Keratinocyte (primary cell): Measurements from ENCODE around the gene MS4A15. TPM values are rescaled to one million over a fixed set of nuclear protein-coding genes. Genes with fewer than 3 reads are reported as not detected.

Experiments
- DNase-seq: peaks from one replicate; pipeline ENCODE4 v3.0.0-alpha.2; 2011; ENCODE audit warnings: low read depth, missing footprints, low spot score
- FAIRE-seq: peaks from 2 replicates; lab custom pipeline; 2011; peaks lifted over from hg19 to GRCh38; lab: Jason Lieb, UNC
- H2AFZ ChIP-seq: 2 replicates; pipeline ENCODE4 v1.6.0; 2012; ENCODE audit warnings: low read length, control low read depth, inconsistent platforms; ENCODE audit not compliant: control insufficient read depth
- H3K27ac ChIP-seq: 2 replicates; pipeline ENCODE4 v1.5.1; 2011; ENCODE audit warnings: low read length; ENCODE audit not compliant: control insufficient read depth, insufficient read depth
- H3K27me3 ChIP-seq: 3 replicates; pipeline ENCODE4 v1.6.0; 2011; ENCODE audit warnings: low read length; ENCODE audit not compliant: control insufficient read depth, insufficient read depth; ENCODE audit errors: extremely low read depth
- H3K36me3 ChIP-seq, 2 experiments: 2 replicates in 1 of 2; 3 replicates in 1 of 2; pipeline ENCODE4 v1.5.1; 2011; ENCODE audit warnings: low read length in 2 of 2, mild to moderate bottlenecking in 1 of 2; ENCODE audit not compliant: control insufficient read depth in 2 of 2, insufficient read depth in 2 of 2; ENCODE audit errors: extremely low read depth in 1 of 2
- H3K4me1 ChIP-seq: 3 replicates; pipeline ENCODE4 v1.5.1; 2011; ENCODE audit warnings: low read length; ENCODE audit not compliant: control insufficient read depth, insufficient read depth; ENCODE audit errors: extremely low read depth
- H3K4me2 ChIP-seq: 3 replicates; pipeline ENCODE4 v1.6.0; 2011; ENCODE audit warnings: low read depth, low read length; ENCODE audit not compliant: control insufficient read depth, insufficient read depth; ENCODE audit errors: extremely low read depth
- H3K4me3 ChIP-seq, 3 experiments: fragments of 200-600 bp in 1 of 3; sonication (generic) in 1 of 3; 2 replicates in 2 of 3; 3 replicates in 1 of 3; pipeline ENCODE4 v1.5.1; 2011 to 2016; ENCODE audit warnings: low read length in 3 of 3, mild to moderate bottlenecking in 3 of 3, control low read depth in 2 of 3, inconsistent platforms in 1 of 3, low read depth in 1 of 3, mixed read lengths in 1 of 3, mixed run types in 1 of 3, moderate library complexity in 1 of 3; ENCODE audit not compliant: control insufficient read depth in 2 of 3, insufficient read depth in 2 of 3; ENCODE audit errors: extremely low read depth in 1 of 3
- H3K79me2 ChIP-seq: 2 replicates; pipeline ENCODE4 v1.6.0; 2012; ENCODE audit warnings: low read length; ENCODE audit not compliant: control insufficient read depth, insufficient read depth
- H3K9ac ChIP-seq: 3 replicates; pipeline ENCODE4 v1.6.0; 2011; ENCODE audit warnings: low read length; ENCODE audit not compliant: control insufficient read depth, insufficient read depth; ENCODE audit errors: extremely low read depth
- H3K9me1 ChIP-seq: 3 replicates; pipeline ENCODE4 v1.6.0; 2011; ENCODE audit warnings: low read length; ENCODE audit not compliant: control insufficient read depth, insufficient read depth; ENCODE audit errors: extremely low read depth
- H3K9me3 ChIP-seq: 2 replicates; pipeline ENCODE4 v1.5.1; 2012; ENCODE audit warnings: low read depth, low read length; ENCODE audit not compliant: control insufficient read depth
- H4K20me1 ChIP-seq: 3 replicates; pipeline ENCODE4 v1.6.0; 2011; ENCODE audit warnings: low read length; ENCODE audit not compliant: control insufficient read depth, insufficient read depth; ENCODE audit errors: extremely low read depth
- EZH2 ChIP-seq: IDR thresholded peaks from one replicate; pipeline ENCODE4 v1.6.1; 2012; ENCODE audit warnings: inconsistent platforms, mild to moderate bottlenecking, low read length, moderate library complexity
- dilution Hi-C: fragments of 300-500 bp; cut with MboI; formaldehyde crosslinking; loops from one replicate; pipeline ENCODE4 v1.7.0; 2020; ENCODE audit warnings: low sequenced_read_pairs; ENCODE audit not compliant: extremely low pct_ligation_motif_present
- polyA plus RNA-seq, 5 experiments: library from polyadenylated mRNA; depleted of rRNA in 3 of 5; stranded (reverse) in 3 of 5; stranded (forward) in 1 of 5; unstranded in 1 of 5; fragments of >200 nt; gene quantifications; 1 replicate in 1 of 5; 2 replicates in 3 of 5; 3 replicates in 1 of 5; pipeline versions ENCODE4 v1.2.1 to v1.2.3, GENCODE V29; 2011 to 2012; ENCODE audit warnings: missing spikeins in 2 of 5, low read depth in 1 of 5, low replicate concordance in 1 of 5
- TF ChIP-seq, protein P1 (sequence below), 3 experiments: IDR thresholded peaks in 1 of 3; conservative IDR thresholded peaks in 1 of 3; optimal IDR thresholded peaks in 1 of 3; 2 replicates in 2 of 3; 3 replicates in 1 of 3; pipeline versions ENCODE3 to v1.5.1; 2011; ENCODE audit warnings: low read length in 3 of 3, mild to moderate bottlenecking in 3 of 3, moderate library complexity in 2 of 3, control low read depth in 1 of 3, inconsistent platforms in 1 of 3; ENCODE audit not compliant: insufficient read depth in 2 of 3; ENCODE audit errors: extremely low read depth in 1 of 3

MS4A15 gene
- polyA plus RNA-seq, 1 donor (not counting 4 experiments of a cell fraction or from before 2014, with no cell fraction given) = 0.03 TPM

DNA sequence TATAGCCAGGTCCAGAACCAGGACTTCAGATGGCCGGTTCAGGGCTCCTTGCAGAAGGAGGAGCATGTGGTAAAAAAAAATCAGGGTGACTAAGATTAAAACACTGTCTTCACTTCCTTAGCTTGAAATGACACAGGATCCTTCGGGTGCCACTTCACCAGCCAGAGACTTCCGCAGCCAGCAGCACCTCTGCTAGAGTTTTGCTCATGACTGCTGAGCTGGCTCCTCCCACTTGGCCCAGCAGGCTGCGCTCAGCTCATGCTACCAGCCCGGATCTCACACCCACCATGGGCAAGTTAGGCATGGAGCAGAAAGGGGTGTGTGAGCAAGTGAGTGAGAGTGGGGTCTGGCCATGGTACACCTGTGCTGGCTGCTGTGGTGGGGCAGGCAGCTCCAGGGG, 38.7 kb upstream of the MS4A15 start:
- H3K79me2 ChIP-seq = no peaks in the 10 kb centered on the region
- TF ChIP-seq EZH2 = no peak
- TF ChIP-seq, protein P1, sequence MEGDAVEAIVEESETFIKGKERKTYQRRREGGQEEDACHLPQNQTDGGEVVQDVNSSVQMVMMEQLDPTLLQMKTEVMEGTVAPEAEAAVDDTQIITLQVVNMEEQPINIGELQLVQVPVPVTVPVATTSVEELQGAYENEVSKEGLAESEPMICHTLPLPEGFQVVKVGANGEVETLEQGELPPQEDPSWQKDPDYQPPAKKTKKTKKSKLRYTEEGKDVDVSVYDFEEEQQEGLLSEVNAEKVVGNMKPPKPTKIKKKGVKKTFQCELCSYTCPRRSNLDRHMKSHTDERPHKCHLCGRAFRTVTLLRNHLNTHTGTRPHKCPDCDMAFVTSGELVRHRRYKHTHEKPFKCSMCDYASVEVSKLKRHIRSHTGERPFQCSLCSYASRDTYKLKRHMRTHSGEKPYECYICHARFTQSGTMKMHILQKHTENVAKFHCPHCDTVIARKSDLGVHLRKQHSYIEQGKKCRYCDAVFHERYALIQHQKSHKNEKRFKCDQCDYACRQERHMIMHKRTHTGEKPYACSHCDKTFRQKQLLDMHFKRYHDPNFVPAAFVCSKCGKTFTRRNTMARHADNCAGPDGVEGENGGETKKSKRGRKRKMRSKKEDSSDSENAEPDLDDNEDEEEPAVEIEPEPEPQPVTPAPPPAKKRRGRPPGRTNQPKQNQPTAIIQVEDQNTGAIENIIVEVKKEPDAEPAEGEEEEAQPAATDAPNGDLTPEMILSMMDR (optimal IDR thresholded peaks at IDR 0.05 in 1 of 3, IDR thresholded peaks at IDR 0.05 in 1 of 3, conservative IDR thresholded peaks at IDR 0.05 in 1 of 3; ENCODE audit: extremely low read depth in 1 of 3, insufficient read depth in 2 of 3, low read length in 3 of 3) = no peak
- no peaks in the 10 kb centered on the region for H3K36me3 ChIP-seq
- no peaks in the 10 kb centered on the region for H3K9me3 ChIP-seq
- H4K20me1 ChIP-seq = no peaks in the 10 kb centered on the region
- H3K9ac ChIP-seq = no peak overlapping the region
- dilution Hi-C loops = no loop called here
- H3K27ac ChIP-seq = no peak overlapping the region
- H2AFZ ChIP-seq = no peak overlapping the region
- H3K4me1 ChIP-seq = no peaks in the 10 kb centered on the region
- no peak overlapping the region for H3K4me2 ChIP-seq
- no peaks in the 10 kb centered on the region for H3K27me3 ChIP-seq
- no peak overlapping the region for H3K4me3 ChIP-seq
- DNase-seq (no peak), FAIRE-seq (no peak)
- H3K9me1 ChIP-seq = no peaks in the 10 kb centered on the region

DNA sequence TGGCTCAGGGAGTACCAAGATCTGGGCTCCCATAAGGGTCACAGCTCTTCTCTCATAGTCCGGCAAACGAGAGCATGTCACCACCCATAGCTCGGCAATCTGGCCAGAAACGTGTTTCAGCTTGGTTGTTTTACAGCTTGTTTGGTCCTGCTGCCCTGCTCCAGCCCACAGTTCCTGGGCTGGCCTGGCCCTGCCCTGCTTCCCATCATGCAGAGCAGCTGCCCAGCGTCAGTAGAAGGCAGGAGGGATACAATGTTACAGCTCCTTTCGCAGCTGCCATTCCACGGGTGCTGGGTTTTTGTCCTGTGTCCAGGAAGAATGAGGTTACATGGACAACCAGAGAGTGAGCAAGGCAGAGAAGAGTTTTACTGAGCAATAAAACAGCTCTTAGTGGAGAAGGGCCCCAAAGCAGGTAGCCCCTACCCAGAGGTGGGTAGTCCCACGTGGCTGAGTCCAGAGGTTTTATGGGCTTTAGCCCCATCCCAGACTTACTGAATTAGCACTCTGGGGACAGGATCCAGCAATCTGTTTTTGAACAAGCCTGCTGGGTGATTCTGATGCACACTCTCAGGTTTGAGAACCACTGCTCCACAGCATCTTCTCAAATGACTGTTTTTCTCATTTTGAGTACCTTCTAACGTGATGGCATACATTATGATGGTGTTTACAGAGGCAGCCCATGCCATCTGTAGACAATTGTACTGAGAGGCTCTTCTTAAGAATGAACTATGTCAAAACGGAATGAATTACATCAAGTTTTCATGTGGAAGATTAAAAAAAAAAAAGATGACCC, 37.9 kb upstream of the MS4A15 start:
- Histone ChIP-seq H3K4me3 (no peak overlapping the region), H3K36me3 (no peaks in the 10 kb centered on the region), H3K4me2 (no peak overlapping the region), H3K9me1 (no peaks in the 10 kb centered on the region), H3K27me3 (no peaks in the 10 kb centered on the region), H3K79me2 (no peaks in the 10 kb centered on the region), H4K20me1 (no peaks in the 10 kb centered on the region), H3K27ac (no peak overlapping the region), H3K9me3 (no peaks in the 10 kb centered on the region), H3K9ac (no peak overlapping the region), H2AFZ (no peak overlapping the region), H3K4me1 (no peaks in the 10 kb centered on the region)
- DNase-seq = no peak
- dilution Hi-C loops = no loop called here
- no peak for FAIRE-seq
- TF ChIP-seq, protein P1 (optimal IDR thresholded peaks at IDR 0.05 in 1 of 3, IDR thresholded peaks at IDR 0.05 in 1 of 3, conservative IDR thresholded peaks at IDR 0.05 in 1 of 3; ENCODE audit: extremely low read depth in 1 of 3, insufficient read depth in 2 of 3, low read length in 3 of 3) = no peak
- no peak for TF ChIP-seq EZH2
